Heart left ventricle (tissue), 16 donors: Measurements from ENCODE around the gene PLXNC1. TPM values are rescaled to one million over a fixed set of nuclear protein-coding genes. Genes with fewer than 3 reads are reported as not detected.

Source experiments
- ATAC-seq, 4 donors: fragments of 200-7000 bp; cut with Tn5 transposase; one replicate each; pipeline ENCODE4 v1.9.1; 2020 to 2022; ENCODE audit warnings: moderate library complexity in 4 of 4, mild to moderate bottlenecking in 3 of 4, moderate number of reproducible peaks in 1 of 4
- DNase-seq, 5 donors: peaks; one replicate each; pipeline ENCODE4 v3.0.0-alpha.2; 2020
- H3K27ac ChIP-seq, 12 donors: fragments of 200-600 bp; sonication (generic) in 4 of 12; one replicate each; pipeline versions ENCODE4 v1.5.0 to v1.8.0; 2016 to 2022; ENCODE audit warnings: mild to moderate bottlenecking in 2 of 12
- H3K27me3 ChIP-seq, 9 donors: fragments of 200-600 bp; sonication (generic) in 2 of 9; one replicate each; pipeline versions ENCODE4 v1.5.1 to v1.8.0; 2016 to 2022; ENCODE audit warnings: mild to moderate bottlenecking in 3 of 9
- H3K36me3 ChIP-seq, 9 donors: fragments of 200-600 bp; sonication (generic) in 2 of 9; one replicate each; pipeline versions ENCODE4 v1.5.0 to v1.8.0; 2018 to 2022; ENCODE audit warnings: mild to moderate bottlenecking in 2 of 9
- H3K4me1 ChIP-seq, 12 donors: fragments of 200-600 bp; sonication (generic) in 4 of 12; one replicate each; pipeline versions ENCODE4 v1.5.0 to v1.8.0; 2016 to 2022; ENCODE audit warnings: mild to moderate bottlenecking in 3 of 12
- H3K4me3 ChIP-seq, 12 donors: fragments of 200-600 bp; sonication (generic) in 4 of 12; one replicate each; pipeline versions ENCODE4 v1.5.0 to v1.8.0; 2017 to 2022; ENCODE audit warnings: mild to moderate bottlenecking in 9 of 12, moderate library complexity in 4 of 12
- H3K9me3 ChIP-seq, 12 donors: fragments of 200-600 bp; sonication (generic) in 4 of 12; one replicate each; pipeline versions ENCODE4 v1.5.0 to v1.8.0; 2016 to 2022; ENCODE audit warnings: mild to moderate bottlenecking in 1 of 12
- POLR2A ChIP-seq, 2 donors: fragments of 450-650 bp; IDR thresholded peaks; one replicate each; pipeline ENCODE4 v1.6.1; 2017; ENCODE audit warnings: antibody characterized with exemption in 2 of 2, mild to moderate bottlenecking in 2 of 2, moderate library complexity in 2 of 2
- WGBS, 4 donors: extraction: QIAGEN DNeasy Blood & Tissue Kit in 2 of 4; methylation state at CpG; one replicate each; pipeline versions ENCODE4 v1.1.5 to v1.1.7; 2013 to 2018; 5-methylcytosine and 5-hydroxymethylcytosine counted together
- intact Hi-C, 10 donors: fragments of 100-400 bp; cut with DNase I; formaldehyde crosslinking; loops; one replicate each; pipeline versions ENCODE4 v1.11.1 to v1.14.2; 2022
- polyA plus RNA-seq, 2 donors: library from polyadenylated mRNA; stranded (reverse); fragments of 200-250 nt; gene quantifications; one replicate each; pipeline ENCODE4 v1.2.3, GENCODE V29; 2013
- total RNA-seq, 9 donors: library from RNA; depleted of rRNA in 2 of 9; stranded (reverse); fragments of >200 nt in 2 of 9; fragmentation: NEBNext Ultra II Directional in 3 of 9; extraction: Animal tissue kit (Norgen Biotek cat#: 25700) in 3 of 9; gene quantifications; one replicate each; pipeline versions ENCODE4 v1.1.0 to v1.2.4, GENCODE V29; 2016 to 2023
- TF ChIP-seq, protein P1 (sequence below), 12 donors: fragments of 200-600 bp; sonication (generic) in 4 of 12; IDR thresholded peaks; one replicate each; pipeline versions ENCODE4 v1.5.0 to v1.8.0; 2018 to 2022; ENCODE audit warnings: antibody characterized with exemption in 12 of 12, mild to moderate bottlenecking in 5 of 12
- donor health status: ischemic (EF 13 %, LVEDD 7.1; RV severe dilation, severe dysfunction).
- donor health status: healthy with polysubstance abuse.
- donor health status: DM: no; HTN: yes; CAD: no.
- donor health status: DM: no; HTN: no; CAD: no.
- donor health status: ischemic (EF 25% LVEDD 6.9; RV normal size, moderate dysfunction).
- donor health status: ischemic (EF 25% LVEDD 5.7; RV mildly dilated, moderate dysfunction).
- donor health status: healthy.
- donor health status: DM: yes; HTN: yes; CAD: no.
- donor health status: ischemic (EF 35%, LVEDD 5.7; RV mildly dilated, moderate dysfunction).
- donor health status: nonischemic (EF 11% LVEDD 7.7; RV severe dilation, severe dysfunction).
- donor health status: DM: yes; HTN: yes; CAD: no.
- donor health status: PGD.
- donor health status: ischemic (EF 29% LVEDD 5.4; RV normal size, mild dysfunction).
- donor health status: nonischemic (EF 23%, LVEDD 6.1; RV moderate dilation, normal function).

The PLXNC1 gene
- total and polyA plus RNA-seq, 11 donors, result 0.84 to 18.4 (median 3.1) TPM

DNA sequence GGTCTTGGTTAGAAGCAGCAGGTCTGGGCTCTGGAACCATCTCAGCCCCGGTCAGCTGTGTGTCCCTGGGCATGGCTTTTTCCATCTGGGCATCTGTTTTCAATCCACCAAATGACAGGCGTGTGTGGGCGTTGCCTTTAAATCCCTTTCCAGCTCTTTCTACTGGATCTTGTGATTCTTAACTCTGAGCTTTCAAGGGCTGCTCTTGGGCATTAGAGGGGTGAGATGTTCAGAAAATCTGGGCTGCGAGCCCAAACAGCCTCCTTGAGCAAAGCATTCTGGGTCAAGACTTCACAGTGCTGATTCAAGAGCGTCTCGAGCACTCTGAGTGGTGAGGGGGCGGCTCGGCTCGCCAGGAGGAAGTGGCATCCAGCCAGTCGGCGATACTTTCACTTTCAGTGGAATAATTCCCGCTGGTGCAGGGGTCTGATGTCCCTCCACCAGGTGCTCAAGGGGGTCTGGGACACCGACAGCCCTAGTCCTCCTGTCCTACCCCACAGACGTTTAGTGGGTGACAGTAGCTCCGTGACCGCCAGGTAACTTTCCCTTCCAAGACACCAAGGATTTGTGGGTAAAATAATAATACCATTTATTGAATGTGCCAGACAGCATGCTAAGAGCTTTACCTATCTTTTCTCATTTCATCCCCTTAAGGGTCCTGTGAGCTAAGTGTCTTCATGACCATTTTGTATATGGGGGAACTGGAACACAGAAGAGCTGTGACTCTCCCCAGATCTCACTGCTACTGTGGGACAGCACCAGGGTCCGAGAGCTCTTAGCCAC is 114.0 kb downstream of the PLXNC1 start:
- Histone ChIP-seq H3K27ac (peak overlapping the region; percentile 23 to 94 (median 82)), H3K4me1 (peaks cover 9 to 68% (median 37%) of the 10 kb centered on the region in 12 donors), H3K36me3 (peaks cover 0 to 21% (median 0%) of the 10 kb centered on the region in 9 donors), H3K4me3 (peak overlapping the region; percentile 5 to 65 (median 56)), H3K27me3 (no peaks in the 10 kb centered on the region), H3K9me3 (no peaks in the 10 kb centered on the region)
- intact Hi-C loops, result loop anchor here in 2 of 10 donors (5.0 to 10.0 kb wide), 2 partner anchors 35 to 162 kb away; no protein-coding TSS in a partner anchor
- peak; percentile 83 to 91 (median 89) for DNase-seq
- TF ChIP-seq POLR2A (IDR thresholded peaks at IDR 0.05), result no peak
- TF ChIP-seq, protein P1, sequence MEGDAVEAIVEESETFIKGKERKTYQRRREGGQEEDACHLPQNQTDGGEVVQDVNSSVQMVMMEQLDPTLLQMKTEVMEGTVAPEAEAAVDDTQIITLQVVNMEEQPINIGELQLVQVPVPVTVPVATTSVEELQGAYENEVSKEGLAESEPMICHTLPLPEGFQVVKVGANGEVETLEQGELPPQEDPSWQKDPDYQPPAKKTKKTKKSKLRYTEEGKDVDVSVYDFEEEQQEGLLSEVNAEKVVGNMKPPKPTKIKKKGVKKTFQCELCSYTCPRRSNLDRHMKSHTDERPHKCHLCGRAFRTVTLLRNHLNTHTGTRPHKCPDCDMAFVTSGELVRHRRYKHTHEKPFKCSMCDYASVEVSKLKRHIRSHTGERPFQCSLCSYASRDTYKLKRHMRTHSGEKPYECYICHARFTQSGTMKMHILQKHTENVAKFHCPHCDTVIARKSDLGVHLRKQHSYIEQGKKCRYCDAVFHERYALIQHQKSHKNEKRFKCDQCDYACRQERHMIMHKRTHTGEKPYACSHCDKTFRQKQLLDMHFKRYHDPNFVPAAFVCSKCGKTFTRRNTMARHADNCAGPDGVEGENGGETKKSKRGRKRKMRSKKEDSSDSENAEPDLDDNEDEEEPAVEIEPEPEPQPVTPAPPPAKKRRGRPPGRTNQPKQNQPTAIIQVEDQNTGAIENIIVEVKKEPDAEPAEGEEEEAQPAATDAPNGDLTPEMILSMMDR (IDR thresholded peaks at IDR 0.05), result no peak
- whole genome bisulfite sequencing, 4 donors, result 7 to 12% (median 9%) methylated on average over 16 to 17 of the region's 17 CpGs
- ATAC-seq, result peak; percentile 57 to 92 (median 86)

DNA sequence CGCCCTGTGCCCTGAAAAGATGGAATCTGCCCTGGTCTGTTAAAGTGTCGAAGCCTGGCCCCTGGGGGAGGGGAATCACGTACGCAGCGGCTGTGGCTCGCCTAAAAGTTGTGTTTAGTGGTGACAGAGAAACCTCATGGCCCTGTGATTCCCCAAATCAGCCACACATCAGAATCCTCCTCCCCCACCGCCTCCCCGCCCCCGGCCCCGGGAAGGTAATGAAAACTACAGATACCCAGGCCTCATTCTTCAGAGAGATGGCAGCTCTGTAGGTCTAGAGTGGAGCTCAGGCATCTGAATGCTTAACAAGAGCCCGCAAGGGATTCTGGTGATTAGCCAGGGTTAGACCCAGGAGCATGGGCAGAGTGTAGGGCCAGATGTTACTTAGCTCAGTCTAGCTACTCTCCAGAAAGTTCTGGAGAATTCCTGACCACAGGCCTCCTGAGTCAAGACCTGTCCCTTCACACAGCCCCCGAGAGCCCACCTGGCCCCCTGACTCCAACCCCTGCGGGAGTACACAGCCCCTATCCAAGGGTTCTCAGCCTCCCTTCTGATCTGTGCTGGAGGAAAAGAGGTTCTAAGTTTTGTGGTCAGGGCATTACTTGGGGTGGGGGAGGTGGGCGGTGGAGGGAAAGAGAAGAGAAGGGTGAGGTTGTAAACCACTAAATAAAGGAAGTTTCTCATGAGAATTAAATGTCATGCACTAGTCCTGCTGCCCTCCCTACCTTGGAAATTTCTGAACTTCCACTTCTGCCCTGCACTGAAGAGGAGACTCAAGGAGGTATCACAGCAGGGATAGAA is 114.8 kb downstream of the PLXNC1 start:
- TF ChIP-seq, protein P1 (IDR thresholded peaks at IDR 0.05), result no peak
- no peak for TF ChIP-seq POLR2A (IDR thresholded peaks at IDR 0.05)
- intact Hi-C loops, result loop anchor here in 2 of 10 donors (5.0 to 10.0 kb wide), 2 partner anchors 34 to 162 kb away; no protein-coding TSS in a partner anchor
- peak in 1 of 4 donors; percentile 7 for ATAC-seq
- Histone ChIP-seq H3K36me3 (peaks cover 0 to 21% (median 0%) of the 10 kb centered on the region in 9 donors), H3K27me3 (no peaks in the 10 kb centered on the region), H3K9me3 (no peaks in the 10 kb centered on the region), H3K27ac (peak overlapping the region; percentile 23 to 94 (median 82)), H3K4me1 (peaks cover 9 to 76% (median 41%) of the 10 kb centered on the region in 12 donors), H3K4me3 (peak overlapping the region in 10 of 12 donors; percentile 44 to 65 (median 56))
- whole genome bisulfite sequencing, 4 donors, result 65 to 95% (median 77%) methylated on average over 3 to 14 of the region's 14 CpGs
- peak in 1 of 5 donors; percentile 29 for DNase-seq

DNA sequence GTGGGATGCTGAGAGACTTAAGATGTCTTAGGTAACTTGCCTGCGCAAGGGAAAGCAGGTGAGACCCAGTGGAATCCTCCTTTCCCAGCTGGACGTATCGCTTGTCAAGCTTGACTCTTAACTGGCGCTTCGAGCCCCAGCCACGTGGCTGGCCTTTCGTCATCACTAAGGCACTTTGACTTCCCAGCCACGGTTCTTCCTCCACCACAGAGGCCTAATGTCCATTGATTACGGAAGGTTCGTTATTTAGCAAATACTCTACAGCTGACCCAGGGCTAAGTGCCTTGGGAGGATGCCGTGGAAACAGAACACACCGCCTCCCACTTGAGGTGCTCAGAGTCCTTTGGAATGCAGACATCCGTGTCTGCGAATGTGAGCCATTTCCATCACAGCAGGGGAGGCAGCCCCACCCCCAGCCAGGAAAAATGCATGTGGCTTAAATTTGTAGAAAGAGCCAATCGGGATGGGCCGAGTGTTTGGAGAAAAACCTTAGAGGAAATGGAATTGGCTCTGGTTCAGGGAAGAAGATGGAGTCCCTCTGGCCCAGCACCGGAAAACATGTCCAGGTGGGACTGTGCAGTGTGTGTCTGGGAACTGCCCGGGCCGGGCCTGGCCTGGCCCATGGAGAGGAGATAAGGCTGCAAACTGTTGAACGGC is 115.7 kb downstream of the PLXNC1 start:
- no peaks in the 10 kb centered on the region for H3K27me3 ChIP-seq
- DNase-seq (peak in 2 of 5 donors; percentile 30 to 39), ATAC-seq (no peak)
- peaks cover 9 to 79% (median 41%) of the 10 kb centered on the region in 12 donors for H3K4me1 ChIP-seq
- 59 to 68% (median 61%) methylated on average over 20 of the region's 20 CpGs for WGBS, 4 donors
- peak overlapping the region in 9 of 12 donors; percentile 16 to 94 (median 83) for H3K27ac ChIP-seq
- intact Hi-C loops, result loop anchor here in 2 of 10 donors (5.0 to 10.0 kb wide), 2 partner anchors 33 to 161 kb away; no protein-coding TSS in a partner anchor
- no peak overlapping the region for H3K4me3 ChIP-seq
- TF ChIP-seq, protein P1 (IDR thresholded peaks at IDR 0.05), result no peak
- no peak for TF ChIP-seq POLR2A (IDR thresholded peaks at IDR 0.05)
- no peaks in the 10 kb centered on the region for H3K9me3 ChIP-seq
- peaks cover 0 to 21% (median 0%) of the 10 kb centered on the region in 9 donors for H3K36me3 ChIP-seq
